Prostate gland (tissue), 2 donors: ENCODE measurements around the gene PRSS27.

Source experiments
- CTCF ChIP-seq, 4 experiments: fragments of 200-600 bp in 2 of 4; fragments of 450-650 bp in 2 of 4; sonication (generic) in 2 of 4; IDR thresholded peaks; 1 replicate in 3 of 4; 2 replicates in 1 of 4; pipeline ENCODE4 v1.5.1; 2016 to 2019; ENCODE audit warnings: antibody characterized with exemption in 4 of 4, mild to moderate bottlenecking in 2 of 4, moderate library complexity in 2 of 4
- POLR2AphosphoS5 ChIP-seq: sonication (generic); formaldehyde crosslinking; IDR thresholded peaks from one replicate; pipeline ENCODE4 v1.6.1; 2017; ENCODE audit warnings: antibody characterized with exemption

GRCh38 chr16:2764718-2765117 lies 44.7 kb upstream of the PRSS27 start:
- TF ChIP-seq CTCF (IDR thresholded peaks at IDR 0.05), result no peak
- TF ChIP-seq POLR2AphosphoS5, result no peak
